RPMI7951 (cell line): ENCODE results near the gene HOXB8. TPM values are rescaled to one million over a fixed set of nuclear protein-coding genes. Genes with fewer than 3 reads are reported as not detected.

Experiments used
- DNase-seq: peaks from one replicate; pipeline ENCODE4 v3.0.0-alpha.2; 2012; ENCODE audit warnings: low read depth
- total RNA-seq: library from RNA; depleted of rRNA; stranded (reverse); fragments of >200 nt; shearing (Covaris generic); gene quantifications from 2 replicates; pipeline ENCODE4 v1.2.3, GENCODE V29; 2014; rRNA removed

The HOXB8 gene
- total RNA-seq, 1 experiment from 2014 or later, result 0.24 TPM

- DNase-seq, result no peak
Observed at GRCh38 chr17:48568499-48569239, 46.4 kb downstream of the HOXB8 start.

- no peak for DNase-seq
Observed at GRCh38 chr17:48567646-48568354, 47.3 kb downstream of the HOXB8 start.

DNA sequence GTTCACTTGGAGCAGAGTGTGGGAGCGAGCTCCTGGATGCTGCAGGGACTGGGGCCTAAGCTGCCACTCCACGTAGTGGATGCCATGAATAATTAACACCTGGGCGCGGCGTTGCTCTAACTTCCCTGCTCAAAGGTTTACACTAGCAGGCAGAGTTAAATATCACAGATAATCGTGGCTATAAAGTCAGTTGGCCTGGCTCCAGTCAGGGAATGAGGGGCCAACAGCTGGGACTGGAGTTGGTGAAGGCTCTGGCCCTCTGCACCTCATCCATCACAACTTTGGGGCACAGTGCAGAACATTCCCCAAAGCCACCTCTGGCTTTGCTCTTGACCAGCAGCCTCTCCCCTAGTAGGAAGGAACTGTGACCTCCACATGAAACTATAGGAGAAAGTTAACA lies 47.9 kb downstream of the HOXB8 start:
- no peak for DNase-seq

DNA sequence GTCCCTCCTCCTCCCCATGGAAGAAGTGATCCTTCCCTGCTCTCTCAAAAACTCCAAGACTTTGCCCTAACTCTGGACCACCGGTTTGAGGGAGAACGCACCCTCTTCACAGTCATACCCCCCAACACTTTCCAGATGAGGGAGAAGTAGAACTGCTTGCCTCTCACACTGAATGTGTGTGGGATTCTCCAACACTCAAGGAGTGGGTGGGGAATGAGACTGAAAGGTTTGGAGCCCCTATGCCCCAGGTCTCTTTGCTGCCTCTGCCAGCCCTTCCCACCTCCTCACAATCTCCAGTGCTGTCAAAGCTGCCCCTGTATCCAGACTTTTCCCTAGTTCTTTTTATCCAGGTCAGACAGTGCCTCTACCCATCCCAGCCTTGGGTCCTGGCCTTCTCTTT lies 48.4 kb downstream of the HOXB8 start:
- no peak for DNase-seq

DNA sequence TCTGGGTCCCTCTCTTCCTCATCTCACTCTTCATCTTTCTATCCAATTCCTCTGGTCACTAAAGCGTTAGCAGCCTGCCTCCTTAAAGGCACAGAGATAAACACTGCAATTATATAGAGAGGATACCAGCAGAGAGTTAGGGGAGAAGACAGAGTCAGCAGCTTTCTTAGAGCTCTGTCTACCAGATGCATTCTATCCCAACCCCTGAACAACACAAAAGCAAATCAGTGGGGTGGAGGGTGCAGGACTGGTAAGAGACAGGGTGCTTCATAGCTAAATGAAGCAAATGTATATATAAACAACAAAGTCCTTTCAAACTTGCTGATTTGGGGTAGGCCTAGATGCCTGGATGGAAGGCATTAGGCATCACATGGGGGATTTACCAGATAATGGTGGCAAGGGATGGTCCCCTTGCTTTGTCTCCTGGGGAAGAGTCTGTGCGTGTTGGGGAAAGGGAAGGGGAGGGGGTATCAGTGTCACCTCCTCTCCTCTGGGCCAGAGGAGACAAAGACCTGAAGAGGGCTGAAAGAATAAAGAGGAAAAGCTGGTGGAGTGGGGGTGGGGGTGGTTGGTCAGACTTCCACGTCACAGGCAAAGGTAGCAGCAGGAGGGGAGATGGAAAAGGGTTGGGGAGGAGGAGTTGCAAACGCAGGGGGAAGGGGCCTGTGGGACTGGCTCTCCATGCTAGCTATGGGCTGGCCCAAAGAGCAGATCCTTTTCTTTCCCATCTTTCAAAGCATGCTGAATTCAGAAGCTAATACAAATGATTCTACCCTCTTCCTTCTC lies 49.0 kb downstream of the HOXB8 start:
- no peak for DNase-seq

DNA sequence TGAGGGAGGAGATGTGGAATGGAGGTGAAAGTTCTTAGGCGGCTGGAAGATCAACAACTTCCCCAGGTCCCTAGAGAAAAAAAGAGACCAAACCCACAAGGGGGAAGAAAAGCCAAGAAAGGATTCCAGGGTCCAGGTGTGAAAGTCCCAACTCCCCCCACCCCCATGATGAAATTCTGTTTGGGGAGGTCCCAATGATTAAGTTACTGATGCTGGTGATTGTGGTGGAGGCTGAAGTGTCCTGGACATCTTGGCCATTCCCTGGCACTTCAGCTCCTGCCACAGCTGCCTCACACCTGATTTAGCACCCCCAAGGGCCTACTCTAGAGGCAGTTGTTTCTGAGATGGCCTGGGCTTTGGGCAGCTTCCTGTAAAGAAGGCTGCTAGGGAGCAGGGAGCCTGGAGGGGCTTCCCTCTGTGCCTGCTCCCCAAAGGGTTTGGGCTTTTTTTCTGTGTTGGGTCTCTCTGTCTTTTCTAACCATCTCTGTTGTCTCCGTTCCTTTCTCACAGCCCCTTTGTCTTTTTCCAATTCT lies 50.0 kb downstream of the HOXB8 start:
- DNase-seq, result no peak

DNA sequence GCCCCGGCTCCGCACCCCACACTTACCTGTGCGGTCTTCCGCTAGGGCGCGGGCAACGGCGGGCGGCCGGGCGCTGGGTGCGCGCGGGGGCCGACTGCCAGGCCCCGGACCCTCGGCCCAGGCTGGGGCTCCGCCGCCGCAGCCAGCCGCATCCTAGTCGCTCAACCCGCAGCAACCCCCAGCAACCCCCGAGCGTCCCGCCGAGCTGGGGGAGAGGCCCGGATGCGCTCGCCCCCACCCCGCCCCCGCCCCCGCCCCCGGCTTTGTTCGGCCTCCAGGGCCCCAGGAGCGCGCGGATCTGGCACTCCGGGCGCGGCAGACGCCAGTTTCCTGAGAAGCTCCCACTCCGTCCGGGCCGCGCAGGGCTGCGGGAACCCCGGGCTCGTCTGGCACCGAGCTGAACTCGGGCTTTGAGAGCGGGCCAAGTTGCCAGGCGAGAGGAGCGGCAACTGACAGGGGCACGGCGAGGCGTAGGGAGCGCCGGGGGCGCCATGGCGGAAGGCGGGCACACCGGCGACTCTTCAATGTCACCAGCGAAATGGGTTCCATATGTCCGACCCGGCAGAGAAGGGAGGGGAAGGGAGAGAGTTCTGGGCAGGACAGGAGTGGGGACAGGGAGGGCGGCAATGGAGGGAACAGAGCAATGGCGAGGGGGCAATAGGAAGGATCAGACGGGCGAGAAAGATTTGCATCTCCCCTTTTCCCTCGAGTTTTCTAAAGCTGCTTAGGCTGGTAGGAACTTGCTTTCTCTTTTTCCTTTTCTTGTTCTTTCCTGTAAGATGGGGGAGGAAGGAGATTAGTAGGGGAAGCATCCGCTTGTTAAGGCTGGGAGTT lies 50.7 kb downstream of the HOXB8 start:
- DNase-seq, result no peak

DNA sequence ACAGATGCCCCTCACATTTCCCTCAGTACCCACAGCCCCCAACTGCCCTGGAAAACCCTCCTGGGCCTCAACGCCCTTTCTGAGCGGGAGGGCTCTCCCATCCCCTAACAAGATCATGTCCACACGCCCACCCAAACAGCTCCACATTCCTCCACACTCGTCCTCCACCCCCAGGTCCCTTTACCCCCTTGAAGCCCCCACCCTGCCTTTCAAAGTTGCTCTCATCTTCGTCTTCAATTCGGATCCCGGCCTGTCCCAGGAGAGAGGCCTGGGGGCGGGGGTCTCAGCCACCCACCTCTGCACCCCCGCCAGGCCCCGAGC lies 51.3 kb downstream of the HOXB8 start:
- no peak for DNase-seq

DNA sequence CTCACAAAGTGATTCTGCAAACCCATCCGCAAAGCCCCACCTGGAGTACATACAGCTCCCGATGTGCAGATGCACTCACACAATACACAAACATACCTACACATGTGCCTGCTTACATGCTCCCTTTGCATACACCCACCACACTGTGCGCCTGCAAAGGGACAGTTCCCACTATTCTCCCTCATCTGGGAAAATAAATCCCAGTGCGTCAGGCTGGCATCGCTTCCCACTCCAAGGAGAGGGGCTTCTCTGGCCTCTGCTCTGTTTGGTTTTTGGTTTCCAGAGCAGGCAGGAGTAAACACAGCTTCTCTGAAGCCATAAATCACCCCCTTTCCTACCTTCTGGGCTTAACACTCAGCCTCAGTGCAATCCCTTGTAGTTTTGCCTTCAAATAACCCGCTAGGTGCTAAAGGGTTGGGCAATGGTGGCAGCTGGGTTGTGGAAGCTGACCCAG lies 51.7 kb downstream of the HOXB8 start:
- DNase-seq, result no peak

- no peak for DNase-seq
Observed at GRCh38 chr17:48562934-48563333, 52.2 kb downstream of the HOXB8 start.

Other genes with a start within 250 kb of the HOXB8 start
- 0.49 TPM in 1 of 2 replicates, not detected in the other for gene SKAP1, start 185.1 kb downstream of the HOXB8 start, total RNA-seq
- gene HOXB1, start 84.3 kb downstream of the HOXB8 start, total RNA-seq, result not detected in 2 replicates
- gene HOXB2, start 70.2 kb downstream of the HOXB8 start, total RNA-seq, result 11.9 and 15.1 TPM in 2 replicates
- gene HOXB4, start 36.9 kb downstream of the HOXB8 start, total RNA-seq, result 1.6 and 1.7 TPM in 2 replicates
- 3.2 and 7.9 TPM in 2 replicates for gene HOXB3, start 25.1 kb downstream of the HOXB8 start, total RNA-seq
- 0.10 and 0.24 TPM in 2 replicates for gene HOXB5, start 21.5 kb downstream of the HOXB8 start, total RNA-seq
- 4.8 and 7.3 TPM in 2 replicates for gene HOXB6, start 10.3 kb downstream of the HOXB8 start, total RNA-seq
- gene HOXB7, start 4.3 kb downstream of the HOXB8 start, total RNA-seq, result 24.9 and 26.1 TPM in 2 replicates
- 2.3 and 4.1 TPM in 2 replicates for gene HOXB9, start 11.1 kb upstream of the HOXB8 start, total RNA-seq
- gene PRAC1, start 107.2 kb upstream of the HOXB8 start, total RNA-seq, result not detected in 2 replicates
- 2.4 and 6.1 TPM in 2 replicates for gene PRAC2, start 107.9 kb upstream of the HOXB8 start, total RNA-seq
- gene HOXB13, start 113.5 kb upstream of the HOXB8 start, total RNA-seq, result 4.7 and 5.4 TPM in 2 replicates
- 0.39 and 0.60 TPM in 2 replicates for gene TTLL6, start 201.9 kb upstream of the HOXB8 start, total RNA-seq
- gene CALCOCO2, start 215.7 kb upstream of the HOXB8 start, total RNA-seq, result 39.8 and 48.8 TPM in 2 replicates